Activated CD4-positive, alpha-beta T cell treated with anti-CD3 and anti-CD28 coated beads, Interleukin-2, Interleukin-4, amounts not matched to agents 100 ng/mL and 50 ng/mL, durations not matched to agents 16 hours and 8 hours (primary cell): ENCODE measurements around the gene F2RL1.
"Not testable (repeated sequence)": the region's sequence is repeated elsewhere in the genome, so short reads cannot be mapped to it uniquely, and the experiment has no call there.

ENCODE experiments used
- DNase-seq: peaks from one replicate; pipeline ENCODE4 v3.0.0-alpha.2; 2020; ENCODE audit warnings: low spot score

The F2RL1 gene

DNA sequence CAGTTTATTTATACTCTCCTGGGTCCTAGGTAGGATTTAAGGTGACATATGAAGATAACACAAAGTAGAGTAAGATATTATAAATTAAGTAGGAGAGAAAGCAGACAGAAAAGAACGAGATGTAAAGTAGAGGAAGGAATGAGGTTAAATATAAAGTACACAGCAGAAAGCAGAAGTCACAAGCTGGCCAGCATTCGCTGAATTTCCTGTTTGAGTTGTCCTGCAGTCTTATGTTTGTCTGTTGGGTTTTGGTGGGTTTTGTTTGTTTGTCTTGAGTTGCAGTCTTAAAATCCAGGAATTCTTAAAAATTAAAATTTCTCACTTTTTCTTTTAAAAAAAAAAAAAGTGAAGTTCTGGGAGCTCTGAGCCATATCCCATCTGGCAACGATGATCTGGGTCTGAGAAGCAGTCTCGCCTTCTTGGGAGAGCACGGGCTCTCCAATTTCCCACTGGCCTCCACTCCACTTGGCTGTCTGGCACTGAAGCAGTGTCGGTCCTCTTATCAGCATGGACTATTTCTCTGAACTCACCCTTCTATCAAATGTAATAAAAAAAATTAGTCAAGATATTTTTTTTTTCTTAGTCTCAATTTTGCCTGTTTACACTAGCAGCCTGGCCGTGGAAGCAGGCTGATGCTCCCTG is 33.0 kb downstream of the F2RL1 start:
- DNase-seq: no peak

DNA sequence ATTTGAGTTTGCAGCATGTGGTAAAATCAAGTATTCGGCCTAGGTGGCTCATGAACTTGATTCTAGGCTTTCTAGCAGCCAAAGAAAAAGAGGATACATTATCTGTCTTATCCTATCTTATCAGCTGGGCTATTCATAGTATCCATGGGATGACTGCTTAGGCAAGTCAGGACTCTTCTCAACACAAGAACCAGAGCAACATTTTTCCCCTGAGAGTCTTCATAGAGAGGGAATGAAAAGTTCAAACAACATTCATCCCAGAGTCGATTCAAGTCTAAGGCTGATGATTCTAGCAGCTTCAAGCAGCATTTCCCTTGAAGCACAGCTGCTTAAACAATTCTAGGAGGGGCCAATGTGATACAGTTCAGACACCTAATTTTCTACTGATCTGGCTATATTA is 33.9 kb downstream of the F2RL1 start:
- DNase-seq: no peak

DNA sequence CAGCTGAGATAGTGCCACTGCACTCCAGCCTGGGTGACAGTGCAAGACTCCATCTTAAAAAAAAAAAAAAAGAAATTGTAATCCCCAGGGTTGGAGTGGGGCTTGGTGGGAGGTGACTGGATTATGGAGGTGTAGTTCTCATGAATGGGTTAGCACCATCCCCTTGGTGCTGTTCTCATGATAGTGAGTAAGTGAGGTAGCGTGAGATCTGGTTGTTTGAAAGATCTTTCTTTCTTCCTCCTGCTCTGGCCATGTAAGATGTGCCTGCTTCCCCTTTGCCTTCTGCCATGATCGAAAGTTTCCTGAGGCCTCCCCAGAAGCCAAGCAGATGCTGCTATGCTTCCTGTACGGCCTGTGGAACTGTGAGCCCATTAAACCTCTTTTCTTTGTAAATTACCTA is 34.9 kb downstream of the F2RL1 start:
- DNase-seq: not testable (repeated sequence)

DNA sequence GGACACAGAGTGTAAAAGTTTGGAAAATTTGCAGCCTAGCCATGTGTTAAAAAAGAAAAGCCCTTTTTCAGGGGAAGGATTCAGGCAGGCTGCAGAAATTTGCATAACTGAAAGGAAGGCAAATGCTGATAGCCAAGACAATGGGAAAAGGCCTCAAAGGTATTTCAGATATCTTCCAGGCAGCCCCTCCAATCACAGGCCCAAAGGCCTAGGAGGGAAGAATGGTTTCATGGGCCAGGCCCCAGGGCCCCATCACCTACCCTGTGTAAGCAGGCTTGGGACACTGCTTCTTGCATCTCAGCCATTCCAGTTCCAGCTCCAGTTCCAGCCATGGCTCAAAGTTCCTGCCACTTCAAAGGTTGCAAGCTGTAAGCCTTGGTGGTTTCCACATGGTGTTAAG is 35.8 kb downstream of the F2RL1 start:
- no peak for DNase-seq

DNA sequence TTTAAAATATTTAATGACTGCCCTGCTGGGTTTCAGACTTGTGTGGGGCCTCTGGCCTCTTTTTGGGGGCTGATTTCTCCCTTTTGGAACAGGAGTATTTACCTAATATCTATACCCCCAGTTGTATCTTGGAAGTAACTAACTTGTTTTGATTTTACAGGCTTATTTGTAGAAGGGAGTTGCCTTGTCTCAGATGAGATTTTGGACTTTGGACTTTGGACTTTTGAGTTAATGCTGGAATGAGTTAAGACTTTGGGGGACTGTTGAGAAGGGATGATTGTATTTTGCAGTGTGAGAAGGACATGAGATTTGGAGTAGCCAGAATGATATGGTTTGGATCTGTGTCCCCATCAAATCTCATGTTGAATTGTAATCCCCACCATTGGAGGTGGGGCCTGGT is 36.7 kb downstream of the F2RL1 start:
- not testable (repeated sequence) for DNase-seq

DNA sequence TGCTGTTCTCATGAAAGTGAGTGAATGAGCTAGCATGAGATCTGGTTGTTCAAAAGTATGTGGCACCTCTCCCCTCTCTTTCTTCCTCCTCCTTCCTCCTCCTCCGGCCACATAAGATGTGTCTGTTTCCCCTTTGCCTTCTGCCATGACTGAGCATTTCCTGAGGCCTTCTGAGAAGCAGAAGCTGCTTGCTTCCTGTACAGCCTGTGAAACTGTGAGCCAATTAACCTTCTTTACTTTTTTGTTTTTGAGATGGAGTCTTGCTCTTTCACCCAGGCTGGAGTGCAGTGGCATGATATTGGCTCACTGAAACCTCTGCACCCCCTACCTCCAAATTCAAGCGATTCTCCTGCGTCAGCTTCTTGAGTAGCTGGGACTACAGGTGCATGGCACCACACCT is 37.1 kb downstream of the F2RL1 start:
- DNase-seq: peak; percentile 63

DNA sequence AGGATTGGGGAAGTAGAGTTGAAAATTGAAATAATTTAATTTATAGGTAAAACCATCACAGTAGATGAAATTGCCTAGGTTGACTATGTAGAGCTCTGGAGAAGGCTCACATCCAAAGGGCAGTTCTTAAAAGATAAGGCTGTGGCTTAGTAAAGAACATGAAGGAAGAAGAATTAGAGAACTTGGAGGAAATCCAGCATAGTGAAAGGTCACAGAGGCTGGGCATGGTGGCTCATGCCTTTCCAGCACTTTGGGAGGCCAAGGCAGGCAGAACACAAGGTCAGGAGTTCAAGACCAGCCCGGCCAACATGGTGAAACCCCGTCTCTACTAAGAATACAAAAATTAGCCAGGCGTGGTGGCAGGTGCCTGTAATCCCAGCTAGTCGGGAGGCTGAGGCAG is 38.0 kb downstream of the F2RL1 start:
- DNase-seq: not testable (repeated sequence)

DNA sequence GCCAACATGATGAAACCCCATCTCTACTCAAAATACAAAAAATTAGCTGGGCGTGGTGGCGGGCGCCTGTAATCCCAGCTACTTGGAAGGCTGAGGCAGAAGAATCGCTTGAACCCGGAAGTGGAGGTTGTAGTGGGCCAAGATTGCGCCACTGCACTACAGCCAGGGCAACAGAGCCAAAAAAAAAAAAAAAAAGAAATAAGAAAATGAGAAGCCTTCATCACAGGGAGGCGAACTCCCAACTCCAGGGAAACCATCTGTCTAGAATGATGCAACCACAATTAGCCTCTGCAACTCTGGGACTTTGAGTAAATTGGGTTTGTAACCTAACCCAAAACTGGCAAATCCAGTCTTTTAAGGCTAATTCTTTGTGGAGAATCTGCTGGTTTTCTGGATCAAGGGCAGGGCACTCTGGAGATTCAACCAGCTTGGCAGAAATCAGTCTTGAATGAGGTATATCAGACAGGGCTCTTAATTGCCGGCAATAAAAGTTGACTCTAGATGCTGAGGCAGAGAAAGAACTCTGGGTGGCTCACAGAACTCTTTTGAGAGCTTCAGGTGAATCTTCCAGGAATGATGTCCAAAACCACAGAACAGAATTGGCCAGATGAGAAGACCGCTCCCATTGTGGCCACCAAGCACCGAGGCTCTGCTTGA is 40.9 kb downstream of the F2RL1 start:
- DNase-seq: no peak

DNA sequence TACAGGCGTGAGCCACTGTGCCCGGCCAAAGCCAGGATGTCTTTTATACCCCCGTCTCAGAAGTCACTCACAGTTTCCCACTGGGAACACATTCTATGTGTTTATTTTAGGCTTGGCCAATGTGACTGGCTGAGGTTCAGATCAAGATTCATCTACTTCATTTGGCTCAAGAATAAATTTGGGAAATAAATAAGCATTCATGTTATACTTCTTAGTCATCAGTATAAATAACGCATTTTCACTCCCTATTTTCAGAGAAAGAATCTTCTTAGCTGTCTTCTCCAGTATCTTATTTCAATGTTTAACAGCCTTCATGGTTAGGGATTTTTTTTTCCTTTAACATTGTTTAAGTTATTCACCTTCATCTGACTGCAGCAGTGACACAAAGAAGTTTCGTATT is 42.8 kb downstream of the F2RL1 start:
- no peak for DNase-seq

DNA sequence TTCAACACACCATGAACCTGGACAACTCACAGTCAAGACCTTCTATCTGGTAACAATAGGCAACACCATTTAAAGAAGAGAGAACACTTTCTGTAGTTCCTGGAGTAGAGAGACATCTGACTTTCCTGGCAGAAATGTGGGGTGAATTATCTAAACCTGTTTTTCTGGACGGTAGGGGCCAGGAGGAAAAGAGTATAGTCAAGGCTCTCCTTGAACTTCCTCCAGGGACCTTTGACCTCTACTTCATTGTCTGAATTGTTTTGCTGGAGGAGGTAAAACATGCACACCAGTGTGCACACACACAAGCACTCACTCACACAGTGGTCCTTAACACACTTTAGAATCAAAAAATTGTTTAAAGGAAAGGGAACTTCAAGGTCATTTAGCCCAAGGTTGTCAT is 44.2 kb downstream of the F2RL1 start:
- DNase-seq: no peak

DNA sequence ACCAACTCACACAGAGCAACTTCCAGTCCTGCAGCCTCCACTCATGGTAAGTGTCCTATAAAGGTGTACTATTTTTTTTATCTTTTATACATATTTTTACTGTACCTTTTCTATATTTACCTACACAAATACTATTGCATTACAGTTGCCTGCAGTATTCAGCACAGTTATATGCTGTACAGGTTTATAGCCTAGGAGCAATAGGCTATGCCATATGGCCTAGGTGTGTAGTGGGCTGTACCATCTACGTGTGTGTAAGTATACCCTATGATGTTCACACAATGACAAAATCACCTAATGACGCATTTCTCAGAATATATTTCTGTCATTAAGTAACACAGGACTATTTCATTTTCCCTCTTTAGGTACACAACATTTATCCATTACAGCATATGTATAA is 47.7 kb downstream of the F2RL1 start:
- DNase-seq: no peak

DNA sequence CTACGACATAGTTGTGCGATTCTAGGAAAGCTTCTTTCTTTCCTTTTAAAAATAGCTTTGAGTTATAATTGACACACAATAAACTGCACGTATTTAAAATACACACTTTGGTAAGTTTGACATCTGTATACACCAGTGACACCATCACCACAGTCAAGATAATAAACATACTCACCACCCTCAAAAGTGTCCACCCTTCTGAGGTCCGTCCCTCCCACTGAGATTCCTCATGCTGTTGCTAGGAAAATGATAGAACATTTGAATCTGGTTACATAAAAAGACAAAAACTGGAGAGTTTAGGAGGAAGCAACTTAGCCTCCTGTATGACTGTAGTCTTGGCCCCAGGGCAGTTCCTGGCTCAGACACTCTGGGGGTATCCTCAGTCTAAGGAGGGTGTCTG is 48.2 kb downstream of the F2RL1 start:
- DNase-seq: no peak

DNA sequence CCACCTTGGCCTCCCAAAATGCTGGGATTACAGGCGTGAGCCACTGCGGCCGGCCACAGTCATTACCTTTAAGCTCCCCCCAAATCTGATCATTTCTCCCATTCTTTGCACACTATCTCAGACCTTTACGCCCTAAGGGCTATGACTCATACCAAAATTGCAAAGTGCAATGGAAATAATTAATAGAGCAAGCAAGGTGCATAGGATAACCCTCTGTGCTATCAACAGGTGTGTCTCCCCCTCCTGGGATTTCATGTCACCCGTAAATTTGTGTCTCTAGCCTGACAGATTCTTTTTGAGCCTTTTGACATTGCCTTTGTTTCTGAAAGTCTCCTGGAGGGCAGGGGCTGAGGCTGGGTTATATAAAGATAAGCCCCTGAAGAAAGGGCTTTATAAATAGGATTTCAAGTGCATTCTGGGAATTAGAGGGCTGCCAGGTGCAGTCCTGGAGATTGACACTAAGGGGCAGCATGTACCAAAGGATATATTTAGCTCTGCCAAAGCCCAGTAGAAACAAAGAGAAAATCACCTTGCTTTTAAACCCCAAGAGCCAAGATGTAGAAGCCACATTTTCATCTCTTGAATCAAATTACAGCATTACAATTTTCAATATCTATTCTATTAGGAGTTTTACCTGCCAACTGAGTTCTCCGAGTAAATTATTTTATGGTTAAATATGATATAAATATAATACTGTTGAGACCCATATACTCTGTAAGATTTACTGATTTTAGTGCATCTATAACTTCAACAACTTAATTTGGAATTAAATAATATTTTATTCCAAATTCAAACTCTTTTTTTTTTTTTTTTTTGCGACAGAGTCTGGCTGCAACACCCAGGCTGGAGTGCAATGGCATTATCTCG is 49.2 kb downstream of the F2RL1 start:
- DNase-seq: peak; percentile 69

DNA sequence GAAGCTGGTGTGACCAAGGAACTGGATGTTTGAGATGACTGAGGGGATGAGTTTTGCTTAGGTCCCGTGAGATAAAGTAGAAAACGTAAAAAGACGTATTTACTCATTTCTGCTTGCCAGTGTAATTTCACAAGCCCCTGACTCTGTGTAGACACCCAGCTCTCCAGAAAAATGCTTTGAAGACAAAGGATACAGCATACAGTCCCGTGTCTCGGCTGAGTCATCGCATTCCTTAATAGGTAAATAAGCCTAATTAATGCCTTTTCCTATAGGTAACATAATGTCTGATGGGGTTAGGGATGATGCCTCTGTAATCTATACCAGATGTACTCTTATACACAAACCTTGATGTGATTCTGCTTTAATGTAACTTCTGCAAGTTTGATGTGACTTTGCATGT is 51.2 kb downstream of the F2RL1 start:
- no peak for DNase-seq

DNA sequence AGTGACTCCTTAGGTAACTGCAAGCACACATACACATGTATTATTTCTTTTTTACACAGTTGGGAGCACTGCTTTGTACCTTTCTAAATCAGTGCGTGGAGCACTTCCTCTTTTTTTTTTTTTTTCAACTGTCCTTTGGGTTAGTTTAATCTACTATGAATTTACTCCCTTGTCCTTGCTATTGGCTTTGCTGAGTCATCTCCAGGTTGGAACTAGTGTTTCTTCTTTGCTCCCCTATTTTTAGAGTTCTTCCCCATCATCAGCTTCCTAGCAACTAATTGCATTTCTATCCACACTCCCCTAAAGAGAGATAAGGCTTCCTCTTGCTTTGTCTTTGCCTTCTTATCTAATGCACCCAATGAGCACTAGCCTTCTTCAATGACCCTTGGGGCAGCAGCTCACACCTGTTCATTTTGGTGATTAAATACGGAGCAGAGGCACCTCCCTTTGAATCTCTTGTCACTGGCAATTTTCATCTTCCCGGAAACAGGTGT is 55.3 kb downstream of the F2RL1 start:
- DNase-seq: no peak
